NK-92 (cell line): ENCODE results near the gene SULT1A1.
"Not testable (repeated sequence)": the region's sequence is repeated elsewhere in the genome, so short reads cannot be mapped to it uniquely, and the experiment has no call there.

Experiments used
- DNase-seq: peaks from one replicate; lab custom pipeline; 2025; ENCODE audit not compliant: unreplicated experiment; lab: John Stamatoyannopoulos, UW

Gene SULT1A1

DNA sequence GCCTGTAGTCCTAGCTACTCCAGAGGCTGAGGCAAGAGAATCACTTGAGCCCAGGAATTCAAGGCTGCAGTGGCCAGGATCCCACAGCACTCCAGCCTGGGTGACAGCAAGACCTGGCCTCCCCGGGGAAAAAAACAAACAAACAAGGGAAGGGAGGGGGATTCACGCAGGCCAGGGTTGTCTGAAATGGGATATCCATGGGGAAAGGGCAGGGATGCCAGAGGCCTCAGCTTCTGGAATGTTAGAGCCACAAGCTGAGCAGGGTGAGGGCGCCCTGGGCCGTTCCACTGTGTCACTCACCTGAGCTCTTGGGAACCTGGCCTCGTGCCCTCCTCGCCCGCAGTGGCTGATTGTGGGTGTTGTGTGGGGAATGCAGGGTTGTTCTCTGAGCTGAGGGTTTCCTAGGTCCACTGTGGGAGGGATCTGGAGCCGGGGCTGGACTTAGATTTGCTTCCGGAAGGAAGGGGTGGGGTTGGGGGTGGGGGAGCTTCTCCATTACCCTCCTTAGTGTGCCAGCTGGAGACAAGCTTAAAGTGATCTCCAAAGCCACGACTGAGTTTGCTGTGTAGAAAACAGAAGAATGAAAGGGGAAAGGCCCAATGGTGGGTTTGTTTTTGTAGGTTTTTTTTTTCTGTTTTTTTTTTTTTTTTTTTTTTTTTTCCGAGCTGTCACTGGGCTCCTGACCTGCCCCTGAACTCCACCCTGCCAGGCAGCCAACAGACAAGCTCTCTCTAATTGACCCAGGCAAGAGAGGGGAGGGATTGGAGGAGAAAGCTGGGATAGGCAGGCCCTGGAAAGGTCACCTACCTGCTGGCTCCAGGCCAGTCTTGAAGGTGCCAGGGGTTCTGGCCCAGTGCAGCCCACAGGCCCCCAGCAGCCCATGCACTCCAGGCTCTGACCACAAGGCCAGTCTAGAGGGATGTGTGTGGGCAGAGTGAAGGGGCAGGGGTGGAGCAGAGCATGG lies at the start of gene SULT1A1:
Gene SULT1A1, minus strand, starts transcription at position 414 of the 964 bp plus-strand sequence. CDS start 1,189 bp downstream, outside the sequence.
- no peak for DNase-seq

DNA sequence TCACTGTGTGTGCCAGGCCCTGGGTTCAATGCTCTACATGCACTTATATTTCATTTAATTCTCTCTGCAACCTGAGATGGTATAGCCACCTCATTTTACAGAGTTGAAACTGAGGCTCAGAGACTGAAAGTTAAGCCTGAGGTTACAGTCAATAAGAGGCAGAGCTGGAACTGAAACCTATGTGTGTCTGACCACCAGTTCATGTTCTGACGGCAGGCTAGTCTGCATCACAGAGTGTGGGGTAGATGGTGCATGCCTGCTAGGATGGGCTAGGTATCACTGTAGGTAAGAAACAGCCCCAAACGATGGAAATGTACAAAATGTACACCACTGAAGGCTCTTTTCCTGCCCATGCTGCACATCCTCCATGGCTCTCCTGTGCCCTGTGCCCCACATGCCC lies 30.1 kb upstream of the SULT1A1 start:
- not testable (repeated sequence) for DNase-seq

DNA sequence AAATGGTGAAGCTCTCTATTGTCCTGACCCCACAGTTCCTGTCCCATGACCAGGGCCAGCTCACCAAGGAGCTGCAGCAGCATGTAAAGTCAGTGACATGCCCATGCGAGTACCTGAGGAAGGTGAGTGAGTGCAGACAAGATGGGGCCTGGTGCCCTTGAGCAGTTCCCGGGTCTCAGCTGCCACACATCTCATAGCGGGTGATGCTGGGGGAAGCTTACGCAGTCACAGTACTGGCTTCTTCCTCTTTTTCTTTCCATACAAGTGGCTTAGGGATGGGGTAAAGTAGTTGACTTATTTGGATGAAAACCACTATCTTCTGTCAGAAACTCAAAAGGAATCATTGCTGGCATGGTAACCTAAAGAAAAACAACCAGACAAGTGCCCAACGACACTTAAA lies 28.5 kb upstream of the SULT1A1 start:
- not testable (repeated sequence) for DNase-seq

DNA sequence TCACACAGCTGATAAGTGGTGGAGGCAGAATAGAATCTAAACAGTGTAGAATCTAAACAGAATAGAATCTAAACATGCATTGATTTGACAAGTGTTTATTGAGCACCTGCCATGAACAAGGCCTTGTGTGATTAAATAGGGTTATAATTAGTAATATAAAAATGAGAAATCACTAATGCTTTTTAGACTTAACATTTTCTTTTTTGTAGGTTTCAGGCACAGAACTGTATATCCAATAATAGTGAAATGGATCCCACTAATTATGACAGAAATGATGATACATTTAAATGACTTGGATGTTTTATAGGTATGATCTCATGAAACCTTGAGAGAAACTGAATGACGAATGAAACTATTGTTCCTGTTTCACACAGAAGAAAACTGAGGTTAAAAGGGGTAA lies 27.9 kb upstream of the SULT1A1 start, which contains the start of gene NPIPB8:
Gene NPIPB8, plus strand, starts transcription at position 301 of the 400 bp plus-strand sequence. CDS start 296 bp downstream, outside the sequence.
- DNase-seq: not testable (repeated sequence)

DNA sequence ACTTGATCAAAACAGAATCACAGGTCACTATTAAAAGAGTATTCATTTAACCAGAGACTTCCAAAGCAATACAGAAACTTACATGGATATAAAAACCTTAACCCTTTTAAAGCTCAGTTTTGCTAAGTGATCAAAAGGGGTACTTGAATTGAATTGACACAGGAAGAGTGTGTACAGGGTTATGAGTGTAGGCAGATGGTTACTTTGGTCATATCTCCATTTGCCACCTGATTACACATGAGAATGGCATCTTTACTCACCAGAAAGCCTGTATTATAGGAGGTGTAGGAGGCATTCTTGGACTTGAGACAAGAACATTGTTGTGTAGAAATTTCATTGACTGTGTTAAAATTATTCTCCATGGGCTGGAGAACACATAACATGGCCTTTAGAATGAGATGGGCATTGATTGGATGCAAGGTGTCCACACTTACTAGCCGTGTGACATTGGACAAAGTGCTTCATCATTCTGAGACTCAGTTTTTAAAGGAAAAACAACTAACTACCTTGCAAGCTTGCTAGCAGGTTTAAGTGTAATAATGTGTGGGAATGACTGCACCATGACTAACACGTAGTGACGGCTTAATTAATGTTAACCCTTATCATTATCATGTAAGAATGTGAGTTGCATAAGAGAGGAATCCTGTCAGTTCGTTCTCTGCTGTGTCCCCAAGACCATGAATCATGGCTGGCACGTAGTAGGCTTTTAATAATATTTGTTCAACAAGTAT lies 26.4 kb upstream of the SULT1A1 start:
- not testable (repeated sequence) for DNase-seq

DNA sequence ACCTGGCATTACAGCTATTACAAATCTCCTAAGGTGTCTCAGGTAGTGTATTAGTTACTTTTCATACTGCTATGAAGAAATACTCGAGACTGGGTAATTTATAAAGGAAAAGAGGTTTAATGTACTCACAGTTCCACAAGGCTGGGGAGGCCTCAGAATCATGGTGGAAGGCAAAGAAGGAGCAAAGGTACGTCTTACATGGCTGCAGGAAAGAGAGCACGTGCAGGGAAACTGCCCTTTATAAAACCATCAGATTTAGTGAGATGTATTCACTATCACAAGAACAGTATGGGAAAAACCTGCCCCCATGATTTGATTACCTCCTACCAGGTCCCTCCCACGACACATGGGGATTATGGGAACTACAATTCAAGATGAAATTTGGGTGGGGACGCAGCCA lies 21.1 kb upstream of the SULT1A1 start:
- not testable (repeated sequence) for DNase-seq

DNA sequence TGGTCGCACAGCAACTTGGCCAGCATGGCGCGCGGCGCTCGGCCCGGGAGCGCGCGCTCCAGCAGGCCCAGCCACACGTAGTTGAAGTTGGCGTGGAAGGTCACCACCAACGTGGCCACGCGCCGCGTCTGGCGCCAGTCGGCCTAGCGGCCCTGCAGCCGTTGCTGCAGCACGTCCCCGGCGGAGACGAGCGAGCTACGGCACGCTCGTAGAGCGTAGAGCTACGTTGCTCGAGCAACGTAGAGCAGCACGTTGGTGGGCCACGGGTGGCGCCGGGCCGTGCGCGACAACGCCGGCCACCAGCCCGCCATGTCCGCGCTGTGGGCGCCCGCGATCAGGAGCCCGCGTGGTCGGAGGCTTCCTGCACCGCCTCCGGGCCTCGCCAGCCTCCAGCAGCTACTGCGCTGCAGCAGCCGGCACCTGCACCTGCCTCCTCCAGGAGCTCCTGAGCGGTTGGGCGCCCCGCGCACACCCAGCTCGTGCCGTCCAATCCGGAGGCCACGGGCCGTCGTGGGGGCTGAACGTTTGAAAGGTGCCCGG lies 13.4 kb upstream of the SULT1A1 start:
- no peak for DNase-seq

DNA sequence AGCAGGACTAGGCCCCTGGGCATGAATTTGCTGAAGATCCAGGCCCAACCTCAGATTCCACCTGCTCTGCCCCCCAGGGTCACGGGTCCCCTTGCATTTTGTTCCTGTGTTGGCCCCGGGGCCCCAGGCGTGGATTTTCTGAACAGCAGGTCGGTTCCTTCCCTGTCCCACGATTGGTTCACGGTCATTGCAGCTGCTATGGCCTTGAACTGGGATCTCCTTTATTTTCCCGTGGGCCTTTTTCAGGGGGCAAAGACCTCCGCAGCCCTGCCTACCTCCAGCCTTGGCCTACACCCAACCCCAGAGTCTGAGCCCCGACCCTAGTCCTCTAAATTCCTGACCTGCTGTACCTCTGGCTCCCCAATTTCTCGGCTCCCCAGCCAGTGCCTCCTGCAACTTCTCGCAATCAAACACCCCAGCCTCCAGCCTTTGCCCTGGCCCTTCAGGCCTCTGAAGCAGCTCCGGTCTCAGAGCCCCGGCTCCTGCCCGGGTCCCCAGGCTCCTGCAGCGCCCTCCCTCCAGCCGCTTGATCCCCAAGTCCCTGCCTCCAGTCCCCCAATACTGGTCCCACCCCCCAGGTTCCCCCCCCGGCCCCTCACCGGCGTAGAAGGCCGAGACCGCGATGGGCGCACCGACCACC lies 12.8 kb upstream of the SULT1A1 start:
- DNase-seq: not testable (repeated sequence)

DNA sequence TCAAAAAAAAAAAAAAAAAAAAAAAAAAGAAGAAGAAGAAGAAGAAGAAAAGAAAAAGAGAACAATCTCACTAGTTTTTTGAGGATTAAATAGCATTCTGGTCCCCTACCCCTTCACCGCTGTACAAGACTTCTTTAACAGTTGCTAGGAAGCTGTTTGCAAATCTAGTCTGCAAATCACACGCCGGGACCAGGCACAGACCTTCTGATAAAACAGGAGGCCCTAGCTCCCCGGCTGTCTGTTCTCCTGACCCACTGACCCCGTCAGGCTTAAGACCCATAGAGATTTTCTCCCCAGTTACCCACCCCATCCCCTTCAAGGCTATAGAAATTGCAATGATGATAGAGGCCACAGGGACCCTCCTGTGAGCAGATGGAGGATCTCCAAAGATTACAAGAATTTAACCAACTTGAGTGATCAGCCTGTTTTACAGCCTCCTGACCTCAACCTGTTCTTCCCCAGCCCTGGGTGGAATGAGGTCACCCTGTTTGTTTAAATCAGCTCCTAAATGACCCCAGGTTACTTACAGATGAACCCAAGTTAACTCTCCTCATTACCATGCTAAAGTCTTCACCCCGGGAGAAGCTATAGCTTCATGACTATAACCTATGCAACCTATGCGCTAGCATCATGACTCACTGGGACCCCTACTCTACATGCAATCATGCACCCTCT lies 11.8 kb upstream of the SULT1A1 start:
- DNase-seq: no peak

DNA sequence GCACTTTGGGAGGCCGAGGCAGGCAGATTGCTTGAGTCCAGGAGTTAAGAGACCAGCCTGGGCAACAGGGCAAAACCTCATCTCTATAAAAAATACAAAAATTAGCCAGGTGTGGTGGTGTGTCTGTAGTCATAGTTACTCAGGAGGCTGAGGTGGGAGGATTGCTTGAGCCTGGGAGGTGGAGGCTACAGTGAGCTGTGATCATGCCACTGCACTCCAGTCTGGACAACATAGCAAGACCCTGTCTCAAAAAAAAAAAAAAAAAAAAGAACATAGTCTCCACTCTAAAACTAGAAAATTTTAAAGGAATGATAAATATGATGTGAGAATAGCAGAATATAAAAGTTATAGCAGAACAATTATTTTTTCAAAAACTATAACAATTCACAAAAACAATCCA lies 10.5 kb upstream of the SULT1A1 start:
- not testable (repeated sequence) for DNase-seq

DNA sequence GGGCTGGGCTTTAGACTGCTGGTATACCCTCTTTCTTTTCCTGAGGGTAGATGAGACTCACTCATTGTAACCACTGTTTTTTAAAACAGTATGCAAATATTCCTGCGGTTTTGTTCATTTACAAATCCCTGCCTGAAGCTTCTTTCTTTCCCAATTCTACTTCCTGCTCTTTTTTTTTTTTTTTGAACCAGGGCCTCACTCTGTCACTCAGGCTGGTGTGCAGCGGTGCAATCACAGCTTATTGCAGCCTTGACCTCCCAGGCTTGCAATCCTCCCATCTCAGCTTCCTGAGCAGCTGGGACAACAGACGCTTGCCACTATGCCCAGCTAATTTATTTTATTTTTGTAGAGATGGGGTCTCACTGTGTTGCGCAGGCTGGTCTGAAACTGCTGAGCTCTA lies 8.0 kb upstream of the SULT1A1 start:
- no peak for DNase-seq

DNA sequence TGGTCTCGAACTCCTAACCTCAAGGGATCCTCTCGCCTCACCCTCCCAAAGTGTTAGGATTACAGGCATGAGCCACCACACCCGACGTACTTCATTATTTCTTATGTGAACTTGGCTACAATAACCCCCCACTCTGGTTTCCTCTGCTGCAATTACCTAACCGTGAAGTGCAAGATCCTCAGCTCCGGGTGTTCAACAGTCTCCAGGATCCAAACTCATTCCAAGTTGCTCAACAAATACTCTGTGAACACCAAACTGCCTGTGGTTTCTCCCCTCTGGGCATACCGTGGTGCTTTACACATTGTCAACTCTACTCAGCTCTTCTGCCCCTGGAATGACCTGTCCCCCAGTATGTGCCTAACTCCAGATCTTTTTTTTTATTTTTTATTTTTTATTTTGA lies 6.8 kb upstream of the SULT1A1 start:
- no peak for DNase-seq

DNA sequence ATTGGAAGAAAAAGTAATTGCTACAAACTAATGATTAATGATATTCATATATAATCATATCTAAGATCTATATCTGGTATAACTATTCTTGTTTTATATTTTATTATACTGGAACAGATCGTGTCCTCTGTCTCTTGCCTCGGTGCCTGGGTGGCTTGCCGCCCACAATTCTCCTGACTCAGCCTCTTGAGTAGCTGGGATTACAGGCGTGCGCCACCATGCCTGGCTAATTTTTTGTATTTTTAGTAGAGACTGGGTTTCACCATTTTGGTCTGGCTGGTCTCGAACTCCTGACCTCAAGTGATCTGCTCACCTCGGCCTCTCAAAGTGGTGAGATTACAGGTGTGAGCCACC lies 6.4 kb upstream of the SULT1A1 start:
- DNase-seq: not testable (repeated sequence)

DNA sequence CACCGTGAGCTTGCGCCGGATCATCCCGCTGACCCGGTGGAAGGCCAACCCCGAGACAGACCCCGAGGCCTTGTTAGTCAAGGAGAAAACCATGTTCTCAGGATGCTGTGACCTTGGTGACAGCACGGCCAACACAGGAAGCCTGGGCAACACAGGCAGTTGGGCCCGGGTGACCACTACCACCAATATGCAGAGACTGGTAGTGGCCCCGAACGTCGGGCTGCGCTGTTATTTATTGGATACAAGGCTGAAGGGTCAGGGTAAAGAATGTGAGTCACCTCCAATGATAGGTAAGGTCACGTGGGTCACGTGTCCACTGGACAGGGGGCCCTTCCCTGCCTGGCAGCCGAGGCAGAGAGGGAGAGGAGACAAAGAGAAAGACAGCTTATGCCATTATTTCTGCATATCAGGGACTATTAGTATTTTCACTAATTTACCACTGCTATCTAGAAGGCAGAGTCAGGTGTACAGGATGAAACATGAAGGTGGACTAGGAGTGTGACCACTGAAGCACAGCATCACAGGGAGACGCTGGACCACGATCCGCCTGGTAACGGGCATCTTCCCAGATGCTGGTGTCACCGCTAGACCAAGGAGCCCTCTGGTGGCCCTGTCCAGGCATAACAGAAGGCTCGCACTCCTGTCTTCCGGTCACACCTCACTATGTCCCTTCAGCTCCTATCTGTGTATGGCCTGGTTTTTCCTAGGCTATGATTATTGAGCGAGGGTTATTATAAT lies 5.8 kb upstream of the SULT1A1 start:
- DNase-seq: not testable (repeated sequence)

DNA sequence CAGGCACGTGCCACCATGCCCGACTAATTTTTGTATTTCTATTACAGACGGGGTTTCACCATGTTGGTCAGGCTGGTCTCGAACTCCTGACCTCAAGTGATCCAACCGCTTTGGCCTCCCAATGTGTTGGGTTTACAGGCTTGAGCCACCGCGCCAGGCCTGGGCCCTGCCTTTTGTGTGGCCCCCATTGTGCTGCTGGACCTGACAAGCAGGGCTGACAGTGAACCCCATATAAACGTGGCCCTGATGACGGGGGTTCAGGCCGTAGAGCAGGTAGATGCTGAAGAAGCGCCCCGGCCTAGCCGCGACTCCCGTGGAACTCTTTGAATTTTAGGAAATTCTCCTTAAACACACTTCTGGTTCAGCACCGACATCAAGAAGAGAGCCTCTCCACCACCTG lies 4.7 kb upstream of the SULT1A1 start:
- DNase-seq: not testable (repeated sequence)

DNA sequence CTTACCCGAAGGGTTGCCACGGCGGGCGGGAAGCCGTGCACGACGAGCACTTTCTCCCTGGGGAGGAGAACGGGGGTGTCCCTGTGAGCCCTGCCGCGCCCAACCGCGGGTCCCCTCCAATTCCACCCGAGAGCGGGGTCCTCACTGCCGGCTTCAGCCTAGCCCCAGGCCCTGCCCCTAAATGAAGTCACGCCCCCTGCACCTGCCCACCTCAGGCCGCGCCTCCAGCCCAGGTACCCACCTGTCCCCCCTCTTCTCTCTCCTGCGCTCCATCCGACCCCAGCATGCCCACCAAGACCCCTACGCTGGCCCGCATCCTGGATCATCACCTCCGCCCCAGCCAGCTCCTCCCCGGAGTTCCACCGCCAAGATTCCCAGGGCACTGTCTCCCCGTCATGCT lies 4.1 kb upstream of the SULT1A1 start:
- not testable (repeated sequence) for DNase-seq

DNA sequence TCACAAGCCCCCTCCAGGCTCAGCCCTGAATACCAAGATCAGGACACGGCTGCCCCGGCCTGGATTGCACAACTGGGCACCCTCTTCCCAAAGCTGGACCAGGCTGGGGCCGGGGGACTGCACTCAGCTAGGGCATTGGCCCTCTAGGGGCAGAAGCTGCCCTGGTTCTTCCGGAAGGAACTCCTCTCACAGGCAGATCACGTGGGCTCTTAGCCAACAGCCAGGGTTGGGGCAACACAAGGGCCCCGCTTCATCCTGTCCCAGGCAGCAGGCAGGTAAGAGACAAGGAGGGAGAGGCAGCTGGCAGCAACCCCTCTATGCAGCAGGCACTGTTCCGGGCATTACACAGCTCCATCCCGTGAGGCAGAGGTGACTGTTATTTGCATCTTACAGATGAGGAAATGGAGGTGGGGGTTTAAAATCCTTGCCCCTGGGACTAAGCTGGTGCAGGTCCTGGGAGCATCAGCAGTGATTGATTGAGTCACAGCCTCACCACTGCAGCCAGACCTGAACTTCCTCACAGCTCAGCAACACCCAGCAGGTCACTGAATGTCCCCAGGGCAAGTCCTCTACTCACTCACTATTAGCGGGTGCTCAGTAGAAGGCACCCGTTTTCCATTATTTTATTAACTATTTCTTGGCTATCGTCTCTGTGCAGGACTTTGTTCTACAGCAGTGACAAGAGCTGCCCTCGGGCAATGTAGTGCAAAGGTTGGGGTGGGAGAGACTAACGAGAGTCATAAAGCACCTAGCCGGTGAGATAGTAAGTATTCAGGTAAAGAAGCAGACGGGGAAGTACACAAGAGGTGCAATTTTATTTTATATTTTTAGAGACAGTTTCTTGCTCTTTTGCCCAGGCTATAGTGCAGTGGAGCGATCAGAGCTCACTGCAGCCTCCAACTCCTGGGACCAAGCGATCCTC lies 2.8 kb upstream of the SULT1A1 start:
- not testable (repeated sequence) for DNase-seq

DNA sequence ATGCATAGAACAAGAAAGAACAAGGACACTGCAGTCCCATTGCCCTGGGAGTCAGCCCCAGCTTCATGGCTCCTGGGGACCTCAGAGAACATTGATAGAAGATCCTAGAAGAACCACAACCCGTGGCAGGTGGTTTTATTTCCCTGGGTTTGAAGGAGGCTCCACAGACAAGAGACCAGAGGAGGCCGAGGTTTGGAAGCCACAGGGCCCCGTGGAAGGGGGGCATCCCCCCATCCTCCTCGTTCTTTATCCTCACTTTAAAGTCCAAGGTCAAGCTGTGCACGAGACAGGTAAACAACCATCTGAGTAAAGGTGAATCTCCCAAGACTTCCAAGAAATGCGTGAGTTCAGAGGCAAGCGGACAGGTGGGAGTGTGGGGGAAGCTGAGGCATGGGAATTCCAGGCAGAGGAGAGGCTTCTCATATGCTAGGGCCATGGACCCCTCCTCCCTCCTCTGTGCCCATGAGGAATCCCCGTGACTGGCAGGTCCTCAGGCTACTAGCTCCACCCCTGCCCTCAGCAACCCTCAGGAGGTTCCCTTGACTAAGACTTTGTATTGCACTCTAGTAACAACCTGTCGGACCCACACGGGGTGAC lies 849 bp upstream of the SULT1A1 start:
- no peak for DNase-seq
